Gastrocnemius medialis (tissue), 4 donors: Measurements from ENCODE around the gene ATRAID.

Experiments used
- CTCF ChIP-seq, 5 experiments: fragments of 450-650 bp in 3 of 5; fragments of 200-600 bp in 2 of 5; sonication (generic) in 2 of 5; IDR thresholded peaks in 4 of 5; conservative IDR thresholded peaks in 1 of 5; 1 replicate in 4 of 5; 2 replicates in 1 of 5; pipeline ENCODE4 v1.5.1; 2016 to 2019; ENCODE audit warnings: antibody characterized with exemption in 5 of 5, mild to moderate bottlenecking in 3 of 5, moderate library complexity in 3 of 5
- POLR2A ChIP-seq, 2 donors: fragments of 450-650 bp; IDR thresholded peaks; one replicate each; pipeline ENCODE4 v1.6.1; 2017; ENCODE audit warnings: antibody characterized with exemption in 2 of 2, mild to moderate bottlenecking in 2 of 2, moderate library complexity in 2 of 2

DNA sequence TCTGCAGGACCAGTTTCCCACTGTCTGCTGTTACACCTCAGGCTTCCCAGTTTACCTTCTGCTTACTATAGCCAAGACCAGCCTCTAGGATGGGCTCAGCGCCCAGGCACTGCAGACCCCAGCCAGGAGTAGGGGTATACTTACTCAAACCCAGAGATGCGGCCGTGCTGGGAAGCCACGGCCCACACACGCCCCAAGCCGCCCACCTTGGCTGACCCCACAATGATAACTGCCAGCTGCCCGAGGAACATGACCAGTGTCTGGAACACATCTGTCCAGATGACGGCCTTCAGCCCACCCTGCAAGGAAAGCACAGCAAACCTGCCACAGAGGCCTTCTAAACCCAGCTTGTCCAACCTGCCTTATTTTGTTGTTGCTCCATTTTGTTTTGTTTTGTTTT is 6.6 kb upstream of the ATRAID start:
- TF ChIP-seq CTCF (IDR thresholded peaks at IDR 0.05 in 4 of 5, conservative IDR thresholded peaks at IDR 0.05 in 1 of 5) (no peak), POLR2A (IDR thresholded peaks at IDR 0.05) (no peak)
